ENCODE results near the gene OPRD1.
A peak's percentile ranks its signal among the peaks of the same experiment; 100 is the strongest.

The OPRD1 gene

DNA sequence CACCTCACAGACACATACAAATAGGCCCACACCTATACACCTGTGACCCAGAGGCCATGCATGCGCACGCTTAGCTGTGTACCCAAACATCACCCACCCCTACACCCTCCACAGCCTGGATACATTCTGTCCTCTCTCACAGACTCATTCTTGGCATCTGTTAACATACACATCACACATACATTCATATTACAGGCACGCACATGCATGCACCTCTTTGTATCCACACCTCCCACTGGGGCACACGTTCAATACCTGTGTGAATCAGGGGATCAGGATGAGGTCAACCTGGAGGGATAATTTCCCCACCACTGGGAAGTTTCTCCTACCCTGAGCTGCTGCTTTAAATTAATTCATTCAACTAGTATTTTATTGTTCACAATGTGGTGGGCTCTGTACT lies 66.8 kb downstream of the OPRD1 start:
- no peaks in the 10 kb centered on the region for H3K4me1 ChIP-seq (ENCODE audit: control insufficient read depth, insufficient read depth, low read length)
- CTCF ChIA-PET, result interaction anchor here (0.6 to 10.3 kb wide), 8 partner anchors 20 to 321 kb away, joined by 3 to 348 read pairs (median 4); partner anchors contain the start of gene SRSF4
- H3K9me3 ChIP-seq (ENCODE audit: control insufficient read depth, insufficient read depth, low read depth, low read length), result no peaks in the 10 kb centered on the region
- TF ChIP-seq ZNF426 (tag by site-specific recombination; IDR thresholded peaks at IDR 0.05) (no peak), ZNF670 (tag by site-specific recombination; IDR thresholded peaks at IDR 0.05; ENCODE audit: low read depth) (no peak), SETDB1 (IDR thresholded peaks at IDR 0.05; ENCODE audit: insufficient read length, low read length) (no peak), ATF2 (tag by site-specific recombination; IDR thresholded peaks at IDR 0.05; ENCODE audit: low read depth) (no peak), ZSCAN23 (tag by site-specific recombination; IDR thresholded peaks at IDR 0.05) (no peak), YY2 (tag by site-specific recombination; IDR thresholded peaks at IDR 0.05) (no peak), ZNF18 (tag by site-specific recombination; IDR thresholded peaks at IDR 0.05) (no peak), WT1 (tag by site-specific recombination; IDR thresholded peaks at IDR 0.05) (no peak), PBX3 (CRISPR knock-in tag; IDR thresholded peaks at IDR 0.05) (no peak)
- TF ChIP-seq, protein P1, sequence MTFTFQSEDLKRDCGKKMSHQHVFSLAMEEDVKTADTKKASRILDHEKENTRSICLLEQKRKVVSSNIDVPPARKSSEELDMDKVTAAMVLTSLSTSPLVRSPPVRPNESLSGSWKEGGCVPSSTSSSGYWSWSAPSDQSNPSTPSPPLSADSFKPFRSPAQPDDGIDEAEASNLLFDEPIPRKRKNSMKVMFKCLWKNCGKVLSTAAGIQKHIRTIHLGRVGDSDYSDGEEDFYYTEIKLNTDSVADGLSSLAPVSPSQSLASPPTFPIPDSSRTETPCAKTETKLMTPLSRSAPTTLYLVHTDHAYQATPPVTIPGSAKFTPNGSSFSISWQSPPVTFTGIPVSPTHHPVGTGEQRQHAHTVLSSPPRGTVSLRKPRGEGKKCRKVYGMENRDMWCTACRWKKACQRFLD (tag by site-specific recombination; IDR thresholded peaks at IDR 0.05), result no peak
- TF ChIP-seq, protein P2, sequence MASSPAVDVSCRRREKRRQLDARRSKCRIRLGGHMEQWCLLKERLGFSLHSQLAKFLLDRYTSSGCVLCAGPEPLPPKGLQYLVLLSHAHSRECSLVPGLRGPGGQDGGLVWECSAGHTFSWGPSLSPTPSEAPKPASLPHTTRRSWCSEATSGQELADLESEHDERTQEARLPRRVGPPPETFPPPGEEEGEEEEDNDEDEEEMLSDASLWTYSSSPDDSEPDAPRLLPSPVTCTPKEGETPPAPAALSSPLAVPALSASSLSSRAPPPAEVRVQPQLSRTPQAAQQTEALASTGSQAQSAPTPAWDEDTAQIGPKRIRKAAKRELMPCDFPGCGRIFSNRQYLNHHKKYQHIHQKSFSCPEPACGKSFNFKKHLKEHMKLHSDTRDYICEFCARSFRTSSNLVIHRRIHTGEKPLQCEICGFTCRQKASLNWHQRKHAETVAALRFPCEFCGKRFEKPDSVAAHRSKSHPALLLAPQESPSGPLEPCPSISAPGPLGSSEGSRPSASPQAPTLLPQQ (tag by site-specific recombination; IDR thresholded peaks at IDR 0.05), result no peak
- no peak overlapping the region for H3K27ac ChIP-seq (ENCODE audit: extremely low read depth, low read depth, low read length)
- no peak overlapping the region for H3K4me3 ChIP-seq (ENCODE audit: low read depth, low read length)
- no peaks in the 10 kb centered on the region for H3K36me3 ChIP-seq (ENCODE audit: control insufficient read depth in 2 of 2, insufficient read depth in 1 of 2, low read length in 2 of 2)
- POLR2A ChIA-PET, result interaction anchor here (0.6 to 2.8 kb wide), 4 partner anchors 154 to 297 kb away, joined by 3 to 23 read pairs (median 10); partner anchors contain the start of gene RNU11

DNA sequence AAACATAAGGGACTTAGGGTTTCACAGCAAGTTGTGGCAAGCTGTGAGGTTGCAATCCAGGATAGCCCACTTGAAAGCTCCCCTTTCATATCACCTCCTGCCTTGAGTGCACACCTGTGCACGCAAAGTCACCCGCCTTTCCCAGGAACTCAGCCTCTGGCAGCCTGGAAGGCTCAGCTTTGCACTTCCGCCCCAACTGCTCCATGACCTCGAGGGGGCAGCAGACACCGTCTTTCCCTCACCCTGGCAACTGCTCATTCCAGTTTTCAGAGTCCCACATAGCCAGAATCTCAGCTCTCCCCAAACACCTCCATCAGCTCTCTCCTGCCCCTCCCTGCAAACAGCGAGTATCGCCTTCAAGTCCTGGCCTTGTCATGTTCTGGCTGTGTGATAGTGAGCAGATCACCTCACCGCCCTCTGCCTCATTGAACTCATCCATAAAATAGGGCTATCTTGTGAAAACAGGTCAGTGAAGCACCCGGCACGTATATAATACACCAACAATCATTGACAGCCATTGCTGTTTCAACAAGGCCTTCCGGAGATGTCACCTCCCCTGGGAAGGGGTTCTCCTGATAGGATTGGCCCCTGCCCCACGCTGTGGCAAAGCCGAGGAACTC lies 70.1 kb downstream of the OPRD1 start:
- Histone ChIP-seq H3K36me3 (ENCODE audit: control insufficient read depth in 2 of 2, insufficient read depth in 1 of 2, low read length in 2 of 2) (no peaks in the 10 kb centered on the region), H3K27ac (ENCODE audit: extremely low read depth, low read depth, low read length) (no peak overlapping the region), H3K9me3 (ENCODE audit: control insufficient read depth, insufficient read depth, low read depth, low read length) (no peaks in the 10 kb centered on the region), H3K4me1 (ENCODE audit: control insufficient read depth, insufficient read depth, low read length) (peaks cover 6% of the 10 kb centered on the region), H3K4me3 (ENCODE audit: low read depth, low read length) (no peak overlapping the region)
- CTCF ChIA-PET, result interaction anchor here (0.5 to 10.3 kb wide), 56 partner anchors 9 to 622 kb away, joined by 3 to 348 read pairs (median 4); partner anchors contain the start of genes EPB41, SRSF4 and TAF12
- POLR2A ChIA-PET, result interaction anchor here (0.6 to 1.1 kb wide), 5 partner anchors 151 to 320 kb away, joined by 3 to 8 read pairs (median 4); partner anchors contain the start of gene SRSF4
- TF ChIP-seq ZBTB49 (tag by site-specific recombination; IDR thresholded peaks at IDR 0.05; ENCODE audit: low read depth) (no peak), ZNF660 (tag by site-specific recombination; IDR thresholded peaks at IDR 0.05) (peak; percentile 57; the same call in 1 of the 2 replicates), ZSCAN4 (tag by site-specific recombination; IDR thresholded peaks at IDR 0.05) (peak; percentile 42; the same call in 1 of the 2 replicates), ZNF391 (tag by site-specific recombination; IDR thresholded peaks at IDR 0.05; ENCODE audit: borderline replicate concordance, low read depth) (peak; percentile 64; the same call in 1 of the 2 replicates), KLF9 (tag by site-specific recombination; IDR thresholded peaks at IDR 0.05; ENCODE audit: low read depth) (no peak; the same call in 1 of the 2 replicates), ZNF843 (tag by site-specific recombination; IDR thresholded peaks at IDR 0.05) (0 out of 2 replicates have a peak, but pooled peaks have one; percentile 37), FEZF1 (tag by site-specific recombination; IDR thresholded peaks at IDR 0.05) (peak; percentile 76), ZNF792 (tag by site-specific recombination; IDR thresholded peaks at IDR 0.05) (no peak), SP7 (tag by site-specific recombination; IDR thresholded peaks at IDR 0.05) (peak; percentile 82)
- TF ChIP-seq, protein P3, sequence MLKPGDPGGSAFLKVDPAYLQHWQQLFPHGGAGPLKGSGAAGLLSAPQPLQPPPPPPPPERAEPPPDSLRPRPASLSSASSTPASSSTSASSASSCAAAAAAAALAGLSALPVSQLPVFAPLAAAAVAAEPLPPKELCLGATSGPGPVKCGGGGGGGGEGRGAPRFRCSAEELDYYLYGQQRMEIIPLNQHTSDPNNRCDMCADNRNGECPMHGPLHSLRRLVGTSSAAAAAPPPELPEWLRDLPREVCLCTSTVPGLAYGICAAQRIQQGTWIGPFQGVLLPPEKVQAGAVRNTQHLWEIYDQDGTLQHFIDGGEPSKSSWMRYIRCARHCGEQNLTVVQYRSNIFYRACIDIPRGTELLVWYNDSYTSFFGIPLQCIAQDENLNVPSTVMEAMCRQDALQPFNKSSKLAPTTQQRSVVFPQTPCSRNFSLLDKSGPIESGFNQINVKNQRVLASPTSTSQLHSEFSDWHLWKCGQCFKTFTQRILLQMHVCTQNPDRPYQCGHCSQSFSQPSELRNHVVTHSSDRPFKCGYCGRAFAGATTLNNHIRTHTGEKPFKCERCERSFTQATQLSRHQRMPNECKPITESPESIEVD (tag by site-specific recombination; IDR thresholded peaks at IDR 0.05), result no peak

Data from HEK293 (cell line).